ENCODE data around the gene ST3GAL5.

The ST3GAL5 gene

GRCh38 chr2:85917887-85918795 lies 29.4 kb upstream of the ST3GAL5 start:
- H2AFZ ChIP-seq (ENCODE audit: low read length) = no peak overlapping the region
- no peaks in the 10 kb centered on the region for H4K20me1 ChIP-seq (ENCODE audit: insufficient read depth, low read length)

GRCh38 chr2:85915606-85916303 lies 27.0 kb upstream of the ST3GAL5 start:
- DNase-seq = no peak
- no peak overlapping the region for H3K4me3 ChIP-seq (ENCODE audit: low read length)
- H3K4me2 ChIP-seq (ENCODE audit: low read depth, low read length) = no peak overlapping the region
- H4K20me1 ChIP-seq (ENCODE audit: insufficient read depth, low read length) = no peaks in the 10 kb centered on the region
- H3K27ac ChIP-seq (ENCODE audit: low read length) = no peak overlapping the region
- no peak for TF ChIP-seq CTCF (IDR thresholded peaks at IDR 0.05; ENCODE audit: low read length)
- no peaks in the 10 kb centered on the region for H3K27me3 ChIP-seq (replicated peaks; ENCODE audit: insufficient read depth, low read length)
- no peaks in the 10 kb centered on the region for H3K36me3 ChIP-seq (replicated peaks; ENCODE audit: insufficient read depth, low read length)
- no peaks in the 10 kb centered on the region for H3K9me3 ChIP-seq (replicated peaks; ENCODE audit: insufficient read depth, low read length)
- H3K79me2 ChIP-seq (ENCODE audit: low read length) = no peaks in the 10 kb centered on the region
- H3F3A ChIP-seq (ENCODE audit: insufficient read depth, low read length) = no peaks in the 10 kb centered on the region
- H3K4me1 ChIP-seq (ENCODE audit: low read length) = 0 out of 2 replicates have a peak, but pooled peaks cover 11% of the 10 kb centered on the region
- H2AFZ ChIP-seq (ENCODE audit: low read length) = no peak overlapping the region
- no peak overlapping the region for H3K9ac ChIP-seq (ENCODE audit: low read length)
- H3K9me2 ChIP-seq (replicated peaks; ENCODE audit: insufficient read depth, low read length) = no peaks in the 10 kb centered on the region

More at GRCh38 chr2:85917887-85918795, 29.4 kb upstream of the ST3GAL5 start:
- Histone ChIP-seq H3K9me2 (replicated peaks; ENCODE audit: insufficient read depth, low read length) (no peaks in the 10 kb centered on the region), H3K9me3 (replicated peaks; ENCODE audit: insufficient read depth, low read length) (no peaks in the 10 kb centered on the region), H3K36me3 (replicated peaks; ENCODE audit: insufficient read depth, low read length) (no peaks in the 10 kb centered on the region), H3K27ac (ENCODE audit: low read length) (no peak overlapping the region), H3F3A (ENCODE audit: insufficient read depth, low read length) (no peaks in the 10 kb centered on the region), H3K9ac (ENCODE audit: low read length) (no peak overlapping the region), H3K4me1 (ENCODE audit: low read length) (0 out of 2 replicates have a peak, but pooled peaks cover 7% of the 10 kb centered on the region), H3K4me3 (ENCODE audit: low read length) (no peak overlapping the region), H3K79me2 (ENCODE audit: low read length) (no peaks in the 10 kb centered on the region), H3K4me2 (ENCODE audit: low read depth, low read length) (no peak overlapping the region), H3K27me3 (replicated peaks; ENCODE audit: insufficient read depth, low read length) (no peaks in the 10 kb centered on the region)
- no peak for TF ChIP-seq EZH2phosphoT487 (IDR thresholded peaks at IDR 0.05; ENCODE audit: low read length)
- no peak for TF ChIP-seq EZH2 (optimal IDR thresholded peaks at IDR 0.05; ENCODE audit: low read depth, low read length)
- TF ChIP-seq CTCF (IDR thresholded peaks at IDR 0.05; ENCODE audit: low read length) = no peak
- no peak for DNase-seq

GRCh38 chr2:85914922-85915321 lies 26.1 kb upstream of the ST3GAL5 start:
- H3K9me2 ChIP-seq (replicated peaks; ENCODE audit: insufficient read depth, low read length) = no peaks in the 10 kb centered on the region
- no peak overlapping the region for H3K4me3 ChIP-seq (ENCODE audit: low read length)
- H3K4me2 ChIP-seq (ENCODE audit: low read depth, low read length) = no peak overlapping the region
- H3K4me1 ChIP-seq (ENCODE audit: low read length) = 0 out of 2 replicates have a peak, but pooled peaks cover 13% of the 10 kb centered on the region
- H4K20me1 ChIP-seq (ENCODE audit: insufficient read depth, low read length) = no peaks in the 10 kb centered on the region
- H3K27ac ChIP-seq (ENCODE audit: low read length) = no peak overlapping the region
- no peaks in the 10 kb centered on the region for H3K9me3 ChIP-seq (replicated peaks; ENCODE audit: insufficient read depth, low read length)
- no peaks in the 10 kb centered on the region for H3K79me2 ChIP-seq (ENCODE audit: low read length)
- no peak for DNase-seq
- no peaks in the 10 kb centered on the region for H3K27me3 ChIP-seq (replicated peaks; ENCODE audit: insufficient read depth, low read length)
- peak overlapping the region; percentile 4; the same call in 1 of the 2 replicates for H2AFZ ChIP-seq (ENCODE audit: low read length)
- H3F3A ChIP-seq (ENCODE audit: insufficient read depth, low read length) = no peaks in the 10 kb centered on the region
- H3K9ac ChIP-seq (ENCODE audit: low read length) = no peak overlapping the region
- TF ChIP-seq EZH2 (optimal IDR thresholded peaks at IDR 0.05; ENCODE audit: low read depth, low read length) = no peak
- no peak for TF ChIP-seq EZH2phosphoT487 (IDR thresholded peaks at IDR 0.05; ENCODE audit: low read length)
- no peak for TF ChIP-seq CTCF (IDR thresholded peaks at IDR 0.05; ENCODE audit: low read length)
- no peaks in the 10 kb centered on the region for H3K36me3 ChIP-seq (replicated peaks; ENCODE audit: insufficient read depth, low read length)
